Raji (cell line): ENCODE measurements around the gene BRD3OS.

Experiments used
- POLR2A ChIP-seq: IDR thresholded peaks from 2 replicates; pipeline ENCODE4 v1.6.1; 2011; ENCODE audit warnings: low read depth, low read length, control low read depth; ENCODE audit not compliant: insufficient read depth

BRD3OS gene

DNA sequence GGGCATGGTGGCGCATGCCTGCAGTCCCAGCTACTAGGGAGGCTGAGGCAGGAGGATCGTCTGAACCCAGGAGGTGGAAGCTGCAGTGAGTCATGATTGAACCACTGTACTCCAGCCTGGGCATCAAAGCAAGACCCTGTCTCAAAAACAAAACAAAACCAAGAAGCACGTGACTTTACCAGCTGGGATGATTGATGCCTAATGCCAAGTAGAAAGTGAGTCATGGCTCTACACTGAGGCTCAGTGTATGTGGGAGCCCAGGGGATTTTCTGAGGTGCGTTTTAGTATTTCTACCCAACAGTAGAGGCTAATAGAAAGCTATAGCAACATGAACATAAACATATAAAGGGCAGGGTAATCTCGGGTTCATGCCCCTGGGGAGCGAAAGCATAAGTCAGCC is 13.9 kb upstream of the BRD3OS start:
- TF ChIP-seq POLR2A, result no peak

- TF ChIP-seq POLR2A, result no peak
Measured at GRCh38 chr9:134014946-134015345, 10.3 kb upstream of the BRD3OS start.

- no peak for TF ChIP-seq POLR2A
Measured at GRCh38 chr9:134024214-134024792, 978 bp upstream of the BRD3OS start.

DNA sequence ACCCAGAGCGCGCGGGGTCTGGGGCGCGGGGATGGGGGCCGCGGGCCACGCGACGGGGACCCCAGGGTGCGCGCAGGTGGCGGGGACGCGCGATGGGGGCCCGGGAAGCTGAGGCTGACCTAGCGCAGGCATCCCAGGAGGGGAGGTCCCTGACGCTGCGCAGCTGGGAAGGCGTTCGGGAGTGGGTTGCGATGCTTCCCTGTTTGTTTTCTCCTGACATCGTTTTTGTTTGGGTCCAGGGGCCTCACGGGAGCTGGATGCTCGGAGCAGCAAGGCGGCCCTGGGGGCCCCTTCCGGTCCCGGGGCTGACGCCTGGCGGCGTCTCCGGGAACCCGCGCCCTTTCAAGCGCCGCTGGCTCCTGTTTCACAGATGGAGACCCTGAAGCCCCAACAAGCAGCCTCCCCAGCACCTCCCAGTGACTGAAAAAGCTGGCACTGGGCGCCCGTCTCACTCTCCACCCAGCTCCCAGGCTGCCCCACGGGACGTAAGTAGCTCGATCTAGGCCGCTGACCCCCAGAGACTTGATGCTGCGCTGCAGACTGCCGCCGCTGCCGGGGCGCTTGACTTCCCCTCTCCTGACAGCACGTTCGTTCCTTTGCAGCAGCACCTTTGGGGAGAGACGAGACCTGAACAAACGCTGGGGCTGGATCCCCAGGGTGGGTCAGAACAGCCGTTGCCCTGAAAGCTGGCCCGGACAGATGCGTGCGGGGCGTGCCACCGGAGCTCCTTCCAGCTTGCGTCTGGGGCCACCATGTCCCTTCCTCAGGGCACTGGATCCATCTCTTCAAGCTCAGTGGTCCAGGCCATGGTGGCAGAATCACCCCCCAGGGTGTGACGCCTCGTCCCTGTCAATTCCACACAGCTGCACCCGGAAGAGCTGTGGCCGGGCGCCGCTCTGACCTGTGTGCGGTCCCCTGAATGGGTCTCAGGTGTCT is 593 bp downstream of the BRD3OS start:
- TF ChIP-seq POLR2A, result peak; percentile 14; the same call in 1 of the 2 replicates

GRCh38 chr9:134026581-134026980 is 1.3 kb downstream of the BRD3OS start:
- no peak for TF ChIP-seq POLR2A

- TF ChIP-seq POLR2A, result no peak
Measured at GRCh38 chr9:134026981-134027380, 1.7 kb downstream of the BRD3OS start.

DNA sequence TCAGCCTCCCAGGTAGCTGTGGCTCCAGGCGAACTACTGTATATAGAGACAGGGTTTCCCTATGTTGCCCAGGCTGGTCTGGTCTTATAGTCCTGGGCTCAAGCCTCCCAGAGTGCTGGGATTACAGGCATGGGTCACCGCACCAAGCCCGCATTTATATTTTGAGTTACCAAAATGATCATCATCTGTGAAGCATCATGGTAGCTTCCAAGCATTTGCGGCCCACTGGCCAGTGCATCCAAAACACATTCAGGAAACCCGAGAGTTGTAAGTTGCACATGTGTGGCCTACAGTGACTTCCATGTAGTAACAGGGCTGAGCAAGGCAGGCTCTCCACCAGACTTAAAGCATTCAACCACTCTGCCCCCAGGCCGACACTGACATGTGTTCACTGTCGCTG is 2.3 kb downstream of the BRD3OS start:
- no peak for TF ChIP-seq POLR2A

GRCh38 chr9:134028076-134028475 is 2.8 kb downstream of the BRD3OS start:
- no peak for TF ChIP-seq POLR2A

DNA sequence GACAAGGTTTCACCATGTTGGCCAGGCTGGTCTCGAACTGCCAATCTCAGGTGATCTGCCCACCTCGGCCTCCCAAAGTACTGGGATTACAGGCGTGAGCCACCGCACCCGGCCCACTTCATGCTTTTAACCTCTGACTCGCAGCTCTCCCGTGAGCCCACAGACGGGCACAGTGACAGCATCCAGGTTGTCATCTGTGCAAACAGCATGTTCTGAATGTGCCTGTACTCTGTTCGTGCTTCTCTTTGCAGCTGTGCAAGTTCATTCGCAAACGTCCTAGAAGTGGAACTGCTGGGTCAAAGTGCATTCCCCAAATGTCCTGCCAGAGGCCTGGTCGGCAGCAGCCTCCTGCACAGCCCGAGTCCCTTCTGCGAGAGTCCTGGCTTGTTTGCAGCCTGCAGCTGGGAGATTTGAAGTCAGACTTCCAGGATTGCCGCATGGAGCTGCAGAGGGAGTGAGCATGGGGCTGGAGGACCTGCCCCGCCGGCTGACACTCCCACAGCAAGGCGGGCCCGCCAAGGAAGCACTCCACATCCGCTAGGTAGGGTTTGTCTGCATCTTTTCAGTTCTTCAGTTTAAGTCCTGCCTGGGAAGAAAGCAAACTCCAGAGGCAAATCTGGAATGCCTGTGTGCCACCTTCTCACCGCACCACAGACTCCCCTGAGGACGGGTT is 3.4 kb downstream of the BRD3OS start:
- no peak for TF ChIP-seq POLR2A

GRCh38 chr9:134029248-134030226 is 4.3 kb downstream of the BRD3OS start:
- TF ChIP-seq POLR2A, result no peak

GRCh38 chr9:134030821-134031470 is 5.7 kb downstream of the BRD3OS start:
- no peak for TF ChIP-seq POLR2A

DNA sequence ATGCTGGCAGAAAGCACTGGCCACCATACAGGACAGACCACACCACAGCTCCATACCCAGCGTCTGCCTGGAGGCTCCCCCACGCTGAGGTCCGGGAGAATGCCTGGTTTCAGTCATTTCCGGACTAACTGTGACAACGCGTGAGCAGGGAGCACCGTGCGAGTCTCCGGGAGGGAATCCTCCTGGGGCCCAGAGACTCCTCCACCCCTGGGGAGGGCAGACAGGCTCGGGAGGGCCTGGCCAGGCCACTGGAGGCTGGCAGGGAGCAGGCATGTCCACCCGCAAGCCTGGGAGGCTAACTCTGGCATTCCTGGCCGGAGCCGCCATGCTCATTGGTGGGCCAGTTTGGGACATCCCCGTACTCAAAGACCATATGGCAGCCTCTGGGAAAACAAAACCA is 6.5 kb downstream of the BRD3OS start:
- no peak for TF ChIP-seq POLR2A

DNA sequence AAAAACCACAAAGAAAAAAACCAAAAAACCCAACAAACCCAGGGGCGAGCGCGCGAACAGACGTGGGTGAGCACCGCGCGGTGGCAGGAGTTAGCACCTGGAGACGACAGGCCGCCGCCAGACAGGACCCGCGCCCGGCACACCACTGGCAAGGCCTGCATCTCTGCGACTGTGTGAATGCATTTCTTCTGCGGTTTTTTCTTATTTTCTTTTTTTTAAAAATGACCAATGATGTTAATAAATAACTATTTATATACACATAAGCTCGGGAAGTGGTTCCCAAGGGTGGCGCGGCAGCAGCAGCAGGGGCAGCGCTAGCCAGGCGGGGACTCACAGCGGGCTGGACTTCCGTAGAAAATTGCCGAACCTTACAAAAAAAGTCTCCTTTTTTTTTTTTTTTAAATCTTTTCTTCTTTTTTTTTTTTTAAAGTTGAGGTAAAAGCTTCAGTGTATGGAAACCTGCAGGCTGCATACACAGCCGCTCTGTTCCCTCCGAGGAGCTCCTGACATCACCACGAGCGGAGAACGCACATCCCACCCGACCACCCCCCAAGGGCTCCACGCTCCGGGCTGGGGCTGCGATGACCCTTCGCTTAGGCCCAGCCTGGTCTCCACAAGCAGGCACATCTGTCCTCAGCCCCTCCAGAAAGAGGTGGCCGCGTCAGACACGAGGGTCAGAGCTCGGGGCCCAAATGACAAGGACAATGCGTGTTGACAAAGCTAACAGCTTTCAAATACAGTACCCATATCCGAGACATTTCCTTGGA is 7.4 kb downstream of the BRD3OS start:
- no peak for TF ChIP-seq POLR2A
